ENCODE measurements around the gene ZNF593OS. TPM values are rescaled to one million over a fixed set of nuclear protein-coding genes. Genes with fewer than 3 reads are reported as not detected.
A peak's percentile ranks its signal among the peaks of the same experiment; 100 is the strongest.

Gene ZNF593OS
- total and polyA plus RNA-seq, 7 donors, result 0.16 to 4.2 (median 1.6) TPM

DNA sequence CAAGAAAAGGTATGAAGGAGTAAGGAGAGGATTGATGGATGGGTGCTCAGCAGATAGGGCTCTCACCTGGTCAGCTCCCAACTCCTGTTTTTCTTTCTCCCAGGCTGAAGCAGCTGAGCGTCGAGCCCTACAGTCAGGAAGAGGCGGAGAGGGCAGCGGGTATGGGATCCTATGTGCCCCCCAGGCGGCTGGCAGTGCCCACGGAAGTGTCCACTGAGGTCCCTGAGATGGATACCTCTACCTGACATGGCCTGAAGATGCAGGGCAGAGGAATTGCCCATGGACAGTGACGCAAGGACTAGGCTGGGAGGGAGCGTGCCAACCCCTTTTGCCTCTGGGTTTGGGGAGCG, 1.2 kb downstream of the ZNF593OS start:
- peak overlapping the region; percentile 77 for H3K4me3 ChIP-seq
- H3K9me3 ChIP-seq, result no peaks in the 10 kb centered on the region
- no peaks in the 10 kb centered on the region for H3K27me3 ChIP-seq (ENCODE audit: insufficient read depth in 3 of 3, low read length in 2 of 3)
- DNase-seq (no peak), ATAC-seq (peak in 3 of 4 donors; percentile 2 to 20 (median 9))
- WGBS, 3 donors, result 65 to 75% (median 70%) methylated on average over 9 of the region's 9 CpGs
- peaks cover 17% of the 10 kb centered on the region for H3K4me1 ChIP-seq
- TF ChIP-seq, protein P1, sequence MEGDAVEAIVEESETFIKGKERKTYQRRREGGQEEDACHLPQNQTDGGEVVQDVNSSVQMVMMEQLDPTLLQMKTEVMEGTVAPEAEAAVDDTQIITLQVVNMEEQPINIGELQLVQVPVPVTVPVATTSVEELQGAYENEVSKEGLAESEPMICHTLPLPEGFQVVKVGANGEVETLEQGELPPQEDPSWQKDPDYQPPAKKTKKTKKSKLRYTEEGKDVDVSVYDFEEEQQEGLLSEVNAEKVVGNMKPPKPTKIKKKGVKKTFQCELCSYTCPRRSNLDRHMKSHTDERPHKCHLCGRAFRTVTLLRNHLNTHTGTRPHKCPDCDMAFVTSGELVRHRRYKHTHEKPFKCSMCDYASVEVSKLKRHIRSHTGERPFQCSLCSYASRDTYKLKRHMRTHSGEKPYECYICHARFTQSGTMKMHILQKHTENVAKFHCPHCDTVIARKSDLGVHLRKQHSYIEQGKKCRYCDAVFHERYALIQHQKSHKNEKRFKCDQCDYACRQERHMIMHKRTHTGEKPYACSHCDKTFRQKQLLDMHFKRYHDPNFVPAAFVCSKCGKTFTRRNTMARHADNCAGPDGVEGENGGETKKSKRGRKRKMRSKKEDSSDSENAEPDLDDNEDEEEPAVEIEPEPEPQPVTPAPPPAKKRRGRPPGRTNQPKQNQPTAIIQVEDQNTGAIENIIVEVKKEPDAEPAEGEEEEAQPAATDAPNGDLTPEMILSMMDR (IDR thresholded peaks at IDR 0.05), result no peak
- intact Hi-C loops (cut with DNase I), result no loop called here
- H3K27ac ChIP-seq, result peak overlapping the region; percentile 90
- no peaks in the 10 kb centered on the region for H3K36me3 ChIP-seq (ENCODE audit: insufficient read depth in 1 of 2, low read depth in 1 of 2)

GRCh38 chr1:26169669-26170471, 1.8 kb downstream of the ZNF593OS start, which contains the start of gene ZNF593:
TSS of gene ZNF593 (plus strand) at chr1:26169908. CDS start at chr1:26169984, 76 bp downstream.
- ATAC-seq (peak; percentile 94 to 97 (median 96)), DNase-seq (peak; percentile 93 to 97)
- H3K4me3 ChIP-seq, result peak within 1 kb of the TSS; percentile 77
- intact Hi-C loops (cut with DNase I), result loop anchor here (5.0 to 10.0 kb wide), 3 partner anchors 152 to 275 kb away; no protein-coding TSS in a partner anchor
- WGBS, 3 donors, result 1% methylated on average over 68 to 76 of the region's 76 CpGs
- no peaks in the 10 kb centered on the region for H3K36me3 ChIP-seq (ENCODE audit: insufficient read depth in 1 of 2, low read depth in 1 of 2)
- H3K27me3 ChIP-seq (ENCODE audit: insufficient read depth in 3 of 3, low read length in 2 of 3), result no peaks in the 10 kb centered on the region
- peak within 1 kb of the TSS; percentile 90 for H3K27ac ChIP-seq
- H3K9me3 ChIP-seq, result no peaks in the 10 kb centered on the region
- H3K4me1 ChIP-seq, result peaks cover 17% of the 10 kb centered on the region
- TF ChIP-seq, protein P1 (IDR thresholded peaks at IDR 0.05), result peak; percentile 90

- WGBS, 3 donors, result 52 to 57% (median 52%) methylated on average over 4 of the region's 4 CpGs
- Histone ChIP-seq H3K27ac (peak overlapping the region; percentile 90), H3K27me3 (ENCODE audit: insufficient read depth in 3 of 3, low read length in 2 of 3) (no peaks in the 10 kb centered on the region), H3K9me3 (no peaks in the 10 kb centered on the region), H3K36me3 (ENCODE audit: insufficient read depth in 1 of 2, low read depth in 1 of 2) (no peaks in the 10 kb centered on the region), H3K4me3 (peak overlapping the region; percentile 77), H3K4me1 (peaks cover 17% of the 10 kb centered on the region)
- no peak for DNase-seq
- ATAC-seq, result no peak
- intact Hi-C loops (cut with DNase I), result loop anchor here (5.0 to 10.0 kb wide), 3 partner anchors 153 to 274 kb away; no protein-coding TSS in a partner anchor
- TF ChIP-seq, protein P1 (IDR thresholded peaks at IDR 0.05), result no peak
Measured at GRCh38 chr1:26169198-26169554, 2.5 kb downstream of the ZNF593OS start.

DNA sequence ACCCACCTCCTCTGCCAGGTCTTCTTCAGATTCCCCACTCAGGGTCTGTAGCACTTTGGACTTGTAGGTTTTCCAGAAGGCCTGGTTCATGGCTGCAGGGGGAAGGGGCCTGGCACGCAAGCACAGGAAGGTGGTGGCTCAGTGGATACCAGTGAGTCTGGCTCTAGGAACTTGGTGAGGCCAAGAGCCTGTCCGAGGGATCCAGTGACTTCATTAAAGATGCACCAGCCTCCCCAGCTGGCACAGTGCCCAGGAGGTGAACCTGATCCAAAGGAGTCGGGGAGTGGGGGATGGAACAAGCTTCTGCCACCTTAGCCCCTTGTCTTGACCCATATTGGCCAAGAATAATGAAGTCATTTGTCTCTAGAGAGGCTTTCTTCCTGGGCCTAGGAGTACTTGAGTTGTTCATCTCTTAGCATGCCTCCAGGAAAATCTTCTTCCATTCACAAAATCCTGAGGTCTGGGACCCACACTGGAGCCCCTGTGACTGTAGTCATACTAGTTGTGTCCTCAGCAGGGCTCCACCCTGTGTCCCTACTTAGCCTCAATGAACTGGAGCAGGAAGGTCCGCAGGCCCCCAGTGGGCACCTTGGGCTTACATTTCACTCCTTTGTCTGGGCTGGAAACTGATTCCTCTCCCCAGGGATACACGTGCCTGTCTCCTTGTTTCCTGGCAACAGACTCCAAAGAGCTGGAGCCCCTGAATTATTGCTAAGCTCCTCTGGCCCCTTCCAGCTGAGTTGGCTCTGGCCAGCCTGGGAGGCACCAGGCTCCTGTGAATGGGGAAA, 3.0 kb downstream of the ZNF593OS start, which contains the start of gene C1orf232:
C1orf232 (minus strand) TSS at position 554 of the 788 bp plus-strand sequence; CDS start at position 90, 464 bp downstream.
- no peaks in the 10 kb centered on the region for H3K36me3 ChIP-seq (ENCODE audit: insufficient read depth in 1 of 2, low read depth in 1 of 2)
- peak within 1 kb of the TSS; percentile 77 for H3K4me3 ChIP-seq
- intact Hi-C loops (cut with DNase I), result loop anchor here (5.0 to 10.0 kb wide), 3 partner anchors 154 to 274 kb away; no protein-coding TSS in a partner anchor
- DNase-seq, result peak; percentile 35 to 65
- peaks cover 21% of the 10 kb centered on the region for H3K4me1 ChIP-seq
- WGBS, 3 donors, result 38 to 49% (median 40%) methylated on average over 5 of the region's 5 CpGs
- TF ChIP-seq, protein P1 (IDR thresholded peaks at IDR 0.05), result no peak
- H3K27ac ChIP-seq, result peak within 1 kb of the TSS; percentile 90
- no peaks in the 10 kb centered on the region for H3K9me3 ChIP-seq
- no peak for ATAC-seq
- H3K27me3 ChIP-seq (ENCODE audit: insufficient read depth in 3 of 3, low read length in 2 of 3), result no peaks in the 10 kb centered on the region
